GM21825 (cell line): ENCODE results near the gene CCSER2.
"Not testable (repeated sequence)": the region's sequence is repeated elsewhere in the genome, so short reads cannot be mapped to it uniquely, and the experiment has no call there.

Experiments
- ATAC-seq: cut with Tn5 transposase; IDR thresholded peaks from one replicate; pipeline ENCODE4 v1.9.1; 2021; ENCODE audit warnings: mild to moderate bottlenecking, moderate library complexity; ENCODE audit not compliant: unreplicated experiment

Gene CCSER2

GRCh38 chr10:84510121-84510520 is 181.7 kb downstream of the CCSER2 start:
- ATAC-seq, result no peak

- ATAC-seq, result no peak
Observed at GRCh38 chr10:84511106-84511505, 182.7 kb downstream of the CCSER2 start.

GRCh38 chr10:84511709-84512285 is 183.4 kb downstream of the CCSER2 start:
- no peak for ATAC-seq

- no peak for ATAC-seq
Observed at GRCh38 chr10:84517554-84517953, 189.2 kb downstream of the CCSER2 start.

- no peak for ATAC-seq
Observed at GRCh38 chr10:84519235-84519634, 190.8 kb downstream of the CCSER2 start.

GRCh38 chr10:84521013-84521412 is 192.6 kb downstream of the CCSER2 start:
- ATAC-seq, result no peak

- no peak for ATAC-seq
Observed at GRCh38 chr10:84521468-84521867, 193.1 kb downstream of the CCSER2 start.

- no peak for ATAC-seq
Observed at GRCh38 chr10:84522612-84523462, 194.4 kb downstream of the CCSER2 start.

GRCh38 chr10:84523526-84523925 is 195.1 kb downstream of the CCSER2 start:
- no peak for ATAC-seq

- ATAC-seq, result no peak
Observed at GRCh38 chr10:84524435-84524834, 196.0 kb downstream of the CCSER2 start.

GRCh38 chr10:84525120-84525806 is 196.9 kb downstream of the CCSER2 start:
- ATAC-seq, result no peak

- not testable (repeated sequence) for ATAC-seq
Observed at GRCh38 chr10:84525807-84526182, 197.4 kb downstream of the CCSER2 start.

- not testable (repeated sequence) for ATAC-seq
Observed at GRCh38 chr10:84527386-84527785, 199.0 kb downstream of the CCSER2 start.

- not testable (repeated sequence) for ATAC-seq
Observed at GRCh38 chr10:84528526-84528925, 200.1 kb downstream of the CCSER2 start.

GRCh38 chr10:84530724-84531325 is 202.4 kb downstream of the CCSER2 start:
- no peak for ATAC-seq

GRCh38 chr10:84531396-84531795 is 203.0 kb downstream of the CCSER2 start:
- ATAC-seq, result no peak

- ATAC-seq, result no peak
Observed at GRCh38 chr10:84534168-84534567, 205.8 kb downstream of the CCSER2 start.

- peak; percentile 74 for ATAC-seq
Observed at GRCh38 chr10:84537447-84537931, 209.1 kb downstream of the CCSER2 start.

- no peak for ATAC-seq
Observed at GRCh38 chr10:84538036-84538435, 209.6 kb downstream of the CCSER2 start.

- no peak for ATAC-seq
Observed at GRCh38 chr10:84539216-84539615, 210.8 kb downstream of the CCSER2 start.

GRCh38 chr10:84540022-84540616 is 211.7 kb downstream of the CCSER2 start:
- peak; percentile 12 for ATAC-seq
